ENCODE data around the gene EFHD1.

EFHD1 gene

GRCh38 chr2:232653441-232653840, 20.0 kb downstream of the EFHD1 start:
- H3K79me2 ChIP-seq (ENCODE audit: low read length) = no peaks in the 10 kb centered on the region
- no peaks in the 10 kb centered on the region for H3K36me3 ChIP-seq (replicated peaks; ENCODE audit: insufficient read depth, low read length)
- H3K4me1 ChIP-seq (ENCODE audit: low read length) = no peaks in the 10 kb centered on the region
- no peak overlapping the region for H3K27ac ChIP-seq (ENCODE audit: low read length)
- H3K27me3 ChIP-seq (replicated peaks; ENCODE audit: insufficient read depth, low read length) = no peaks in the 10 kb centered on the region
- H3K4me2 ChIP-seq (ENCODE audit: low read depth, low read length) = no peak overlapping the region
- TF ChIP-seq CTCF (IDR thresholded peaks at IDR 0.05; ENCODE audit: low read length) (no peak), EZH2phosphoT487 (IDR thresholded peaks at IDR 0.05; ENCODE audit: low read length) (no peak), EZH2 (optimal IDR thresholded peaks at IDR 0.05; ENCODE audit: low read depth, low read length) (no peak)
- no peaks in the 10 kb centered on the region for H4K20me1 ChIP-seq (ENCODE audit: insufficient read depth, low read length)
- no peak overlapping the region for H3K4me3 ChIP-seq (ENCODE audit: low read length)
- no peak for DNase-seq
- H3F3A ChIP-seq (ENCODE audit: insufficient read depth, low read length) = no peaks in the 10 kb centered on the region
- no peak overlapping the region for H2AFZ ChIP-seq (ENCODE audit: low read length)
- H3K9me2 ChIP-seq (replicated peaks; ENCODE audit: insufficient read depth, low read length) = no peaks in the 10 kb centered on the region
- no peaks in the 10 kb centered on the region for H3K9me3 ChIP-seq (replicated peaks; ENCODE audit: insufficient read depth, low read length)
- H3K9ac ChIP-seq (ENCODE audit: low read length) = no peak overlapping the region

- no peak overlapping the region for H3K4me3 ChIP-seq (ENCODE audit: low read length)
- no peak for TF ChIP-seq CTCF (IDR thresholded peaks at IDR 0.05; ENCODE audit: low read length)
- no peak for TF ChIP-seq EZH2 (optimal IDR thresholded peaks at IDR 0.05; ENCODE audit: low read depth, low read length)
- no peak for TF ChIP-seq EZH2phosphoT487 (IDR thresholded peaks at IDR 0.05; ENCODE audit: low read length)
- DNase-seq = no peak
- H3K9ac ChIP-seq (ENCODE audit: low read length) = no peak overlapping the region
- H3K36me3 ChIP-seq (replicated peaks; ENCODE audit: insufficient read depth, low read length) = no peaks in the 10 kb centered on the region
- no peaks in the 10 kb centered on the region for H3K9me3 ChIP-seq (replicated peaks; ENCODE audit: insufficient read depth, low read length)
- no peaks in the 10 kb centered on the region for H3K9me2 ChIP-seq (replicated peaks; ENCODE audit: insufficient read depth, low read length)
- no peaks in the 10 kb centered on the region for H3K4me1 ChIP-seq (ENCODE audit: low read length)
- H3F3A ChIP-seq (ENCODE audit: insufficient read depth, low read length) = no peaks in the 10 kb centered on the region
- H4K20me1 ChIP-seq (ENCODE audit: insufficient read depth, low read length) = no peaks in the 10 kb centered on the region
- H2AFZ ChIP-seq (ENCODE audit: low read length) = no peak overlapping the region
- no peak overlapping the region for H3K4me2 ChIP-seq (ENCODE audit: low read depth, low read length)
- H3K27ac ChIP-seq (ENCODE audit: low read length) = no peak overlapping the region
- no peaks in the 10 kb centered on the region for H3K27me3 ChIP-seq (replicated peaks; ENCODE audit: insufficient read depth, low read length)
- no peaks in the 10 kb centered on the region for H3K79me2 ChIP-seq (ENCODE audit: low read length)
Observed at GRCh38 chr2:232655392-232655791, 22.0 kb downstream of the EFHD1 start.

- DNase-seq = peak; percentile 23
- Histone ChIP-seq H3K9me3 (replicated peaks; ENCODE audit: insufficient read depth, low read length) (no peaks in the 10 kb centered on the region), H3K27me3 (replicated peaks; ENCODE audit: insufficient read depth, low read length) (no peaks in the 10 kb centered on the region), H3F3A (ENCODE audit: insufficient read depth, low read length) (no peaks in the 10 kb centered on the region), H3K36me3 (replicated peaks; ENCODE audit: insufficient read depth, low read length) (no peaks in the 10 kb centered on the region), H3K4me3 (ENCODE audit: low read length) (no peak overlapping the region), H3K9me2 (replicated peaks; ENCODE audit: insufficient read depth, low read length) (no peaks in the 10 kb centered on the region), H3K4me2 (ENCODE audit: low read depth, low read length) (no peak overlapping the region), H4K20me1 (ENCODE audit: insufficient read depth, low read length) (no peaks in the 10 kb centered on the region), H2AFZ (ENCODE audit: low read length) (no peak overlapping the region), H3K4me1 (ENCODE audit: low read length) (no peaks in the 10 kb centered on the region), H3K79me2 (ENCODE audit: low read length) (no peaks in the 10 kb centered on the region), H3K27ac (ENCODE audit: low read length) (no peak overlapping the region), H3K9ac (ENCODE audit: low read length) (no peak overlapping the region)
- peak; percentile 33 for TF ChIP-seq CTCF (IDR thresholded peaks at IDR 0.05; ENCODE audit: low read length)
- no peak for TF ChIP-seq EZH2 (optimal IDR thresholded peaks at IDR 0.05; ENCODE audit: low read depth, low read length)
Observed at GRCh38 chr2:232658217-232658785, 24.9 kb downstream of the EFHD1 start.

Measured in MM.1S (cell line).